Sigmoid colon (tissue), 4 donors: Measurements from ENCODE around the gene PSMA6.

ENCODE experiments used
- EP300 ChIP-seq, 4 donors: sonication (generic); formaldehyde crosslinking; IDR thresholded peaks; one replicate each; pipeline ENCODE4 v1.6.1; 2017; ENCODE audit warnings: antibody characterized with exemption in 4 of 4
- POLR2A ChIP-seq, 2 donors: fragments of 450-650 bp; IDR thresholded peaks; one replicate each; pipeline ENCODE4 v1.6.1; 2016; ENCODE audit warnings: antibody characterized with exemption in 2 of 2, mild to moderate bottlenecking in 2 of 2, moderate library complexity in 2 of 2
- POLR2AphosphoS5 ChIP-seq, 4 donors: sonication (generic); formaldehyde crosslinking; IDR thresholded peaks; one replicate each; pipeline ENCODE4 v1.6.1; 2017; ENCODE audit warnings: antibody characterized with exemption in 4 of 4
- TF ChIP-seq, protein P1 (sequence below), 4 experiments: fragments of 450-650 bp in 3 of 4; fragments of 200-600 bp in 1 of 4; IDR thresholded peaks; one replicate each; pipeline ENCODE4 v1.5.1; 2016 to 2019; ENCODE audit warnings: antibody characterized with exemption in 4 of 4, mild to moderate bottlenecking in 3 of 4, moderate library complexity in 2 of 4

DNA sequence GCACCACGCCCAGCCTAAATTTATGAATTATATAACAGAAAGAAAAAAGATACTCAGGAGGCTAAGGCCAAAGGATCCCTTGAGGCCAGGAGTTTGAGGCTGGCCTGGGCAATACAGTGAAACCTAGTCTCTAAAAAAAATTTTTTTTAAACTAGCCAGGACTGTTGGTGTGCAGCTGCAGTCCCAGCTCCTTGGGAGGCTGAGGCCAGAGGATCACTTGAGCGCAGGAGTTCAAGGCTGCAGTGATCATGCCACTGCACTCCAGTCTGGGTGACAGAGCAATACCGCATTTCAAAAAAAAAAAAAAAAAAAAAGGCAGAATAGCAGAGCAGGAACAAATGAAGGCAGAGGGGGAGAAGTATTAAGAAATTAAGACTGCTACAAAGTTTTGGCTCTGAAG lies 2.6 kb upstream of the PSMA6 start:
- TF ChIP-seq, protein P1, sequence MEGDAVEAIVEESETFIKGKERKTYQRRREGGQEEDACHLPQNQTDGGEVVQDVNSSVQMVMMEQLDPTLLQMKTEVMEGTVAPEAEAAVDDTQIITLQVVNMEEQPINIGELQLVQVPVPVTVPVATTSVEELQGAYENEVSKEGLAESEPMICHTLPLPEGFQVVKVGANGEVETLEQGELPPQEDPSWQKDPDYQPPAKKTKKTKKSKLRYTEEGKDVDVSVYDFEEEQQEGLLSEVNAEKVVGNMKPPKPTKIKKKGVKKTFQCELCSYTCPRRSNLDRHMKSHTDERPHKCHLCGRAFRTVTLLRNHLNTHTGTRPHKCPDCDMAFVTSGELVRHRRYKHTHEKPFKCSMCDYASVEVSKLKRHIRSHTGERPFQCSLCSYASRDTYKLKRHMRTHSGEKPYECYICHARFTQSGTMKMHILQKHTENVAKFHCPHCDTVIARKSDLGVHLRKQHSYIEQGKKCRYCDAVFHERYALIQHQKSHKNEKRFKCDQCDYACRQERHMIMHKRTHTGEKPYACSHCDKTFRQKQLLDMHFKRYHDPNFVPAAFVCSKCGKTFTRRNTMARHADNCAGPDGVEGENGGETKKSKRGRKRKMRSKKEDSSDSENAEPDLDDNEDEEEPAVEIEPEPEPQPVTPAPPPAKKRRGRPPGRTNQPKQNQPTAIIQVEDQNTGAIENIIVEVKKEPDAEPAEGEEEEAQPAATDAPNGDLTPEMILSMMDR (IDR thresholded peaks at IDR 0.05), result no peak
- TF ChIP-seq POLR2AphosphoS5 (IDR thresholded peaks at IDR 0.05) (no peak), POLR2A (IDR thresholded peaks at IDR 0.05) (no peak), EP300 (IDR thresholded peaks at IDR 0.05) (no peak)
